Measurements from ENCODE around the gene DNAH17.
A peak's percentile ranks its signal among the peaks of the same experiment; 100 is the strongest.

Gene DNAH17

GRCh38 chr17:78403822-78404221 lies 173.4 kb downstream of the DNAH17 start:
- H3K4me3 ChIP-seq (ENCODE audit: low read depth, low read length) = no peak overlapping the region
- TF ChIP-seq CTCF (conservative IDR thresholded peaks at IDR 0.05; ENCODE audit: low read depth, low read length) = no peak
- DNase-seq (ENCODE audit: low read depth) = no peak

GRCh38 chr17:78401891-78402290 lies 175.3 kb downstream of the DNAH17 start:
- H3K4me3 ChIP-seq (ENCODE audit: low read depth, low read length) = no peak overlapping the region
- no peak for TF ChIP-seq CTCF (conservative IDR thresholded peaks at IDR 0.05; ENCODE audit: low read depth, low read length)
- no peak for DNase-seq (ENCODE audit: low read depth)

GRCh38 chr17:78401246-78401645 lies 175.9 kb downstream of the DNAH17 start:
- H3K4me3 ChIP-seq (ENCODE audit: low read depth, low read length) = no peak overlapping the region
- TF ChIP-seq CTCF (conservative IDR thresholded peaks at IDR 0.05; ENCODE audit: low read depth, low read length) = no peak
- DNase-seq (ENCODE audit: low read depth) = peak; percentile 57

DNA sequence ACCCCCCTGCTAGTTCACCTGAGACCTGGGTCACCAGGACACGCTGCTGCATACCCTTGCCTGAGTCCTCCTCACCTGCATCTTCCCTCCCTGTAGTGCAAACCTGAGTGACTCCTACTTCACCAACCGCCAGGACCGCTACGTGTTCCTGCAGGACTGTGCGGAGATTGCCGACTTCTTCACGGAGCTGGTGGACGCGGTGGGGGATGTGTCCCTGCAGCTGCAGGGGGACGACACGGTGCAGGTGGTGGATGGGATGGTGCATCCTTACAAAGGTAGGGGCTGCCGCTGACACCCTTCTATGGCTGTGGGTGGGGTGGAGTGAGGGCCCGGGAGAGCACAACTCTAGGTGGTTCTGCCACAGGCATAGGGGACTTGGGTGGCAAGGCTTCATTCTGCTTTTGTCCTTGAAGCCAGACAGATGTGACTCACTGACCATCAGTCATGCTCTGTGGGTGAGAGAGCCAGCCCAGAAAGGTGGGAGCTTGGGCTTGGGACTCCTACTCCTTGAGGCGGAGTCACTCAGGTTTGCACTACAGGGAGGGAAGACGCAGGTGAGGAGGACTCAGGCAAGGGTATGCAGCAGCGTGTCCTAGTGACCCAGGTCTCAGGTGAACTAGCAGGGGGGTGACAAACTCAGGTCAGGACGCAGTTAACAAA lies 176.5 kb downstream of the DNAH17 start:
- no peak for DNase-seq (ENCODE audit: low read depth)
- H3K4me3 ChIP-seq (ENCODE audit: low read depth, low read length) = no peak overlapping the region
- no peak for TF ChIP-seq CTCF (conservative IDR thresholded peaks at IDR 0.05; ENCODE audit: low read depth, low read length)

DNA sequence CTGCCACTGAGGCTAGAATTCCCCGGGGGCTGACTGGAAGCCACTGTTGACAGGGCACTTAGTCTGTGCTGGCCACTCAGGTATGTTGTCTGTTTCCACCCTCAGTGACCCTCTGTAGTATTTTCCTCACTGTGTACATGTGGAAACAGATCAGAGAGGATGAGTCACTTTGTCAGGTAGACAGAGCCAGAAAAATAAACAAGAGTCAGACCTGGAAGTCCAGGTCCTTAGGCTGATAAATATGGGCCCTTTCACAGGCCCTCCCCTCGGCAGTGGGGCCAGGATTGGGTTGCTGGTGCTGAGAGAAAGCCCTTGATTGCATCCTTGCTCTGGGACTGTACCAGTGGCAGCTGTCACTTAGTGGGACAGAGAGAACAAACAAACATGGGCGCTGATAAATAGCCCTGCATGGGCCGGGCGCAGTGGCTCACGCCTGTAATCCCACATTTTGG lies 177.5 kb downstream of the DNAH17 start:
- no peak for DNase-seq (ENCODE audit: low read depth)
- H3K4me3 ChIP-seq (ENCODE audit: low read depth, low read length) = no peak overlapping the region

DNA sequence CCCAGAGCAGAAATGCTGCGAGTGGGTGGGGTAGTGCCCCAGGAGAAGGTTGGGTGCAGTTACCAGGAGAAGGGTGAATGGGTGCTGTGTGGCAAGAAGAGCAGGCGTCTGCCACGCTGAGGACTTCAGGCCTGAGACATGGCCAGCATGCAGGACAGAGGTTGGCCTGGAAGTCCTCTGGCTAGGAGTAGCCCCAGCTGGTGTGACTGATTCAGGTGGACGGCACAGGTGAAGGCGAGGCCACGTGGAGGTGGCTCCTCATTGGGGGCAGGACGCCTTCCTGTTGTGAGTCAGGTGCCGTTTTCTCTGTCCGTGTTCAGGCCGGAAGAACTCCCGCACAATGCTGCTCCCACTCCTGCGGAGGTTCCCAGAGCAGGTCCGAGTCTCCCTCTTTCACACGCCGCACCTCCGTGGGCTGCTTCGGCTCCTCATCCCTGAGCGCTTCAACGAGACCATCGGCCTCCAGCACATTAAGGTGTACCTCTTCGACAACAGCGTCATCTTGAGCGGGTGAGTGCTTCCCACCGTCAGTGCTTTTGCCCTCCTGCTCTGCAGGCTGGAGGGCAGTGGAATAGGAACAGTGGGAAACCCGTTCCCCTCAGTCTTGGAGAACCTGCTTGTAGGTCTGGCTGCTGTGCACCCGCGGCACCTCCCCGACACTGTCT lies 178.0 kb downstream of the DNAH17 start:
- no peak for TF ChIP-seq CTCF (conservative IDR thresholded peaks at IDR 0.05; ENCODE audit: low read depth, low read length)
- H3K4me3 ChIP-seq (ENCODE audit: low read depth, low read length) = no peak overlapping the region
- no peak for DNase-seq (ENCODE audit: low read depth)

More for the DNA sequence above, 177.5 kb downstream of the DNAH17 start:
- no peak for TF ChIP-seq CTCF (conservative IDR thresholded peaks at IDR 0.05; ENCODE audit: low read depth, low read length)

DNA sequence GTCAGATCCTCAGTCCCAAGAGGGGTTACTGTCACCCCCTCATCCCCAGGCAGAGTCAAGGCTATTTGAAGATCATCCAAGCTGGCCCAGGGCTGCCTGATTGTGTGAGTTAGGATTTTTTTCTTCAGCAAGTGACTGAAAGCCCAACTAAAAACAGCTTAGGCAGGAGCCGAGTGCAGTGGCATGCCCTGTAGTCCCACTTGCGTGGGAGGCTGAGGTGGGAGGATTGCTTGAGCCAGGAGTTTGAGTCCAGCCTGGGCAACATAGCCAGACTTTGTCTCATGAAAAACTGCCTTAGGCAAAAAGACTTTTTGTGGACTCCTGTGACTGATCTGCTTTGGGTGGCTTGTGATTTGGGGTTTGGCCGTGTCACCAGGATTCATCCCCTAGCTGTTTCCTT lies 178.8 kb downstream of the DNAH17 start:
- no peak for DNase-seq (ENCODE audit: low read depth)
- no peak for TF ChIP-seq CTCF (conservative IDR thresholded peaks at IDR 0.05; ENCODE audit: low read depth, low read length)
- H3K4me3 ChIP-seq (ENCODE audit: low read depth, low read length) = no peak overlapping the region

Measured in choroid plexus epithelial cell (primary cell).